ENCODE results near the gene COLQ.
"Not testable (repeated sequence)": the region's sequence is repeated elsewhere in the genome, so short reads cannot be mapped to it uniquely, and the experiment has no call there.

Gene COLQ

GRCh38 chr3:15458212-15458780 lies 63.2 kb downstream of the COLQ start:
- no peak for DNase-seq (ENCODE audit: low read depth in 4 of 4, low spot score in 1 of 4)

- not testable (repeated sequence) for DNase-seq (ENCODE audit: low read depth in 4 of 4, low spot score in 1 of 4)
Measured at GRCh38 chr3:15456915-15457314, 64.6 kb downstream of the COLQ start.

DNA sequence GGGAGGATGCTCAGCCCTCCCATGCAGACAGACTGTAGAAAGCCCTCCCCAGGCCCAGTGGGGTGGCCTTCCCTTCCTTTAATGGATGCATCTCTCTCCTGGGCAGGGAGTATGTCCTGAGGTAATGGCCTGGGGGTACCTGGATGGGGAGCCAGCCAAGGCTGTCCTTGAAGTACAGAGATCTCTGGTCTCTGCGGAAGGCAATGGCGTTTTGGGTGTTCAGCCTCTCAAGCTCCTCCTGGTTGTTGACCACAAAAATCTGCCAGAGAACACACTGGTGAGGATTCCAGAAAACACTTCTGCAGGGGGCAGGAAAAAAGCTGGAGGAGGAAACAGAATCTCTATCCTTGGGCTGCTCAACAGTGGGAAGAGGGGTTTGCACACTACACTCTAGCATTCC lies 65.2 kb downstream of the COLQ start:
- DNase-seq (ENCODE audit: low read depth in 4 of 4, low spot score in 1 of 4): no peak

- no peak for DNase-seq (ENCODE audit: low read depth in 4 of 4, low spot score in 1 of 4)
Measured at GRCh38 chr3:15455756-15456155, 65.8 kb downstream of the COLQ start.

- no peak for DNase-seq (ENCODE audit: low read depth in 4 of 4, low spot score in 1 of 4)
Measured at GRCh38 chr3:15454965-15455364, 66.5 kb downstream of the COLQ start.

GRCh38 chr3:15453991-15454625 lies 67.4 kb downstream of the COLQ start:
- DNase-seq (ENCODE audit: low read depth in 4 of 4, low spot score in 1 of 4): no peak

- no peak for DNase-seq (ENCODE audit: low read depth in 4 of 4, low spot score in 1 of 4)
Measured at GRCh38 chr3:15453501-15453900, 68.0 kb downstream of the COLQ start.

- DNase-seq (ENCODE audit: low read depth in 4 of 4, low spot score in 1 of 4): no peak
Measured at GRCh38 chr3:15452961-15453360, 68.5 kb downstream of the COLQ start.

DNA sequence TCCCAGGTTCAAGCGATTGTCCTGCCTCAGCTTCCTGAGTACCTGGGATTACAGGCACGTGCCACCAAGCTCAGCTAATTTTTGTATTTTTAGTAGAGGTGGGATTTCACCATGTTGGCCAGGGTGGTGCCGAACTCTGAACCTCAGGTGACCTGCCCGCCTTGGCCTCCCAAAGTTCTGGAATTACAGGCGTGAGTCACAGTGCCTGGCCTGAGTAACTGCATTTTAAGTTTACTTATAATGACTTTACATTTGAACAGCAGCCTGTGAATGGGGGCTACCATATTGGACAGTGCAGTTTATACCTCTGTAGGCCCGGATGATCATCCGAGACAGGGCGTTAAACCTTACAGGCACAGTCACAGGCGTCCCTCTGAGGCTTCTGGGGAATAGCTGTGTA lies 69.3 kb downstream of the COLQ start:
- DNase-seq (ENCODE audit: low read depth in 4 of 4, low spot score in 1 of 4): no peak

DNA sequence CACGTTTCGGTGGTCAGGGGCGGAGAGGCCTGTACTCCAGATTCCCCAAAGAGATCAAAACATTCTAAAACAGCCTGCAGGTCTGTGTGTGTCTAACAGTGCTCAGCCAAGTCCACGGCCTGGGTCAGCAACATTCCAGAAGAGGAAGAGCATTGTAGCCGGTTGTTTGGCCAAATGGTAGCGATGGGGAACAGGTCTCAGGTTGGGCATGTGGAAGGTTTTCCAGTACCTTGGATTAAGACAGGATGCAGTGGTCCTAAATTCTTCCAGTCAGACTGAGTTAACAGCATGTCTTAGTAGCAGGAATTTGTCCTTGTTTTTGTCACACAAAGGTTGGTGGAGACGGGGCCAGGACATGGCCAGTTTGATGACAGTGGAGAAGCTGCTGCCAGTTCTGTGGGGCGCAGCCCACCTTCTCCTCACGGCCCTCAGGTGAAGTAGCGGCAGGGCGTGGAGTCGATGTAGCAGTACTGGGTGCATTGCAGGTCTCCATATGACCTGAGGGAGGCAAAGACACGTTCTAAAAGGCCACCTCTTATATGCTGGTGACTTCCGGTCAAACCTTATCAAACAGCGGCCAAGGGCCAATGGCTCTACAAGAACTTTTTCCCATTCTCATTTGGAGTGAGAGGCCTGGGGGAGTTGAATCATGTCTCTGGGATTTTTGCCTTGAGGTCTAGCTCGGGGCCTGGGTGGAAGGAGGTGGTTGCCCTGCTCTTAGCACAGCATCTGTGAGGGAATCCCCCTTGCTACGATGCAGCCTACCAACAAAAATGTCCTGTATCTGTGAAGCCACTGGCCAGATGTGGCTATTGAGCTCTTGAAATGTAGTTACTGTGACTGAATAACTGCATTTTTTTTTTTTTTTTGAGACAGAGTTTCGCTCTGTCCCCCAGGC lies 70.0 kb downstream of the COLQ start:
- no peak for DNase-seq (ENCODE audit: low read depth in 4 of 4, low spot score in 1 of 4)

GRCh38 chr3:15450438-15451215 lies 70.9 kb downstream of the COLQ start:
- DNase-seq (ENCODE audit: low read depth in 4 of 4, low spot score in 1 of 4): no peak

GRCh38 chr3:15449489-15450224 lies 71.8 kb downstream of the COLQ start:
- DNase-seq (ENCODE audit: low read depth in 4 of 4, low spot score in 1 of 4): no peak

GRCh38 chr3:15443826-15444524 lies 77.5 kb downstream of the COLQ start:
- no peak for DNase-seq (ENCODE audit: low read depth in 4 of 4, low spot score in 1 of 4)

- DNase-seq (ENCODE audit: low read depth in 4 of 4, low spot score in 1 of 4): no peak
Measured at GRCh38 chr3:15440891-15441290, 80.6 kb downstream of the COLQ start.

GRCh38 chr3:15439476-15439875 lies 82.0 kb downstream of the COLQ start:
- DNase-seq (ENCODE audit: low read depth in 4 of 4, low spot score in 1 of 4): no peak

DNA sequence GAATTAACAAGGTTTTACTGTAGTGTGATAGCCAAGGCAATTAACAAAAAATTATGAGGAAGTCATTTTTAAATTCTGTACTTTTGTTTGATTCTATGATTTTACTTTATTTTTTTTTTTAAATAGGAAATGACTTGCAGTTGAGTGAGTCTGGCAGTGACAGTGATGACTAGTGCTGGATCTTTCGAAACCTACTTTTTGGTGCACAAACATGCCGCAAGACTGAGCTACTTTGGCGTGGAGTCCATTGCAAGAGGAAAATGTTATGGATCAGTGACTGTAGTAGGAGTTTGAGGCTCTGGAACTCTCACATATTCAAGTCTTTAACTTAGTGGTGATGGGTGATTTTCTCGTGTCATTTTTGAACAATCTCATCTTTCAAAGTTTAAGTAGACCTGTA lies 82.5 kb downstream of the COLQ start:
- no peak for DNase-seq (ENCODE audit: low read depth in 4 of 4, low spot score in 1 of 4)

DNA sequence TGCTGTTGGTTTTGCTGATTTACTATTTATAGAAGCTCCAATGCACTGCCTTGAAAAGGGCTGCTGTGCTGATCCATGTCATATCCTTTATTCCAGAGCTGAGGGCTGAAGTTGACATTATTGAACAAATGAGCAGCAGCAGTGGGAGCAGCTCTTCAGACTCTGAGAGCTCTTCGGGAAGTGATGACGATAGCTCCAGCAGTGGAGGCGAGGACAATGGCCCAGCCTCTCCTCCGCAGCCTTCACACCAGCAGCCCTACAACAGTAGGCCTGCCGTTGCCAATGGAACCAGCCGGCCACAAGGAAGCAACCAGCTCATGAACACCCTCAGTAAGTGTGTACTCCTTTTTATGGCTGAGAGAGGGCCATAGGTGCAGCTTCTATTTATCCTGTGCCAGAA lies 85.3 kb downstream of the COLQ start:
- DNase-seq (ENCODE audit: low read depth in 4 of 4, low spot score in 1 of 4): no peak

DNA sequence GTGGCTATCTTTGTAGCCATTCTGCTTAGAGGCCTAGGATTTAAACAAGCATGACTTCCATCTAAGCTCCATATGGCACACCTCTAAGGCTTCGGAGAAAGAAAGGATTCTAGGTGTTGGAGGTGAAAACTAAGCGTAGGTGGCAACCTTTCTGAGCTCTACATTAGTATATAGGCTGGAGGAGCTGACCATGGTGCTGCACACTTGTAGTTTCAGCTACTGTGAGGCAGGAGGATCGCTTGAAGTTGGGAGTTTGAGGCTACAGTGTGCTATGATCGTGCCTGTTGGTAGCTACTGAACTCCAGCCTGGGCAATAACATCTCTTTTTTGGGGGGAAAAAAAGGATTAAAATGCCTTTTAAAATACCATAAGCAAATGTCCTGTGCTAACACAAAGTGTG lies 86.8 kb downstream of the COLQ start:
- no peak for DNase-seq (ENCODE audit: low read depth in 4 of 4, low spot score in 1 of 4)

GRCh38 chr3:15433531-15433930 lies 88.0 kb downstream of the COLQ start:
- no peak for DNase-seq (ENCODE audit: low read depth in 4 of 4, low spot score in 1 of 4)

- no peak for DNase-seq (ENCODE audit: low read depth in 4 of 4, low spot score in 1 of 4)
Measured at GRCh38 chr3:15431256-15431837, 90.2 kb downstream of the COLQ start.

Data from stimulated activated CD4-positive, alpha-beta T cell treated with anti-CD3 and anti-CD28 coated beads, Interleukin-1b, Interleukin-23, amount 100 ng/mL, for 24 hours (primary cell).